ENCODE measurements around the gene TP53TG5. TPM values are rescaled to one million over a fixed set of nuclear protein-coding genes. Genes with fewer than 3 reads are reported as not detected.

Gene TP53TG5
- under 1 TPM in 1 of 2 experiments, not detected in 1; 0.08 TPM for total RNA-seq

GRCh38 chr20:45378191-45378590 lies at the start of gene TP53TG5:
TSS of gene TP53TG5 (minus strand) at chr20:45378325. CDS start at chr20:45378236, 89 bp downstream.

DNA sequence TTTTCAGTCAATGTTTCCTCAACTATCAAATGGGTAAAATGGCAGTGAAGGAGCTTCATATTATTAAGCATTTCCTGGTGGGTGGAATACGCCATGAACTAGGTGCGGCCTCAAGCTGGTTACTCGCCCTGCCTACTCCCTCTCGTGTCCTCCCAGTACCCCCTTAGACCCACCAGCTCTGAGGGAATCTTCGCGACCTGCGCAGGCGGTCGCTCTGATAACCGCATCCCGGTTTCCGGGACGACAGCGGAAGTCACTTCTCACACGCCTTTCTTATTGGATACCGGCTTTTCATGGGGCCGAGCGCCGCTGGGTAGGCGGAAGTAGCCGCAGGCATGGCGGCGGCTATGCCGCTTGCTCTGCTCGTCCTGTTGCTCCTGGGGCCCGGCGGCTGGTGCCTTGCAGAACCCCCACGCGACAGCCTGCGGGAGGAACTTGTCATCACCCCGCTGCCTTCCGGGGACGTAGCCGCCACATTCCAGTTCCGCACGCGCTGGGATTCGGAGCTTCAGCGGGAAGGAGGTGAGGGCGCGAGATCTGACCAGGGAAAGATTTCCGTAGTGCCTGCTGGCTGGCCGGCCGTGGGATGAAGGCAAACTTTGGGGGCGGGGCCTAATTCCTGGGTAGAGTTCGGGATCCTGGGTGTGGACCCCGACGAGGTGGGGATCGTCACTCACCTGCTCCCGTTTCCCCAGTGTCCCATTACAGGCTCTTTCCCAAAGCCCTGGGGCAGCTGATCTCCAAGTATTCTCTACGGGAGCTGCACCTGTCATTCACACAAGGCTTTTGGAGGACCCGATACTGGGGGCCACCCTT lies 37.9 kb upstream of the TP53TG5 start, which contains the start of gene PIGT:
PIGT (plus strand) TSS at position 320 of the 816 bp plus-strand sequence; CDS start at position 336, 16 bp downstream.

GRCh38 chr20:45407783-45408645 lies 29.9 kb upstream of the TP53TG5 start, which contains the start of gene DBNDD2:
TSS of gene DBNDD2 (plus strand) at chr20:45408289. CDS start at chr20:45408468, 179 bp downstream.

GRCh38 chr20:45362804-45363610 lies 15.1 kb downstream of the TP53TG5 start, which contains the start of gene SYS1:
TSS of gene SYS1 (plus strand) at chr20:45363156. CDS start at chr20:45363532, 376 bp downstream.

GRCh38 chr20:45347936-45348778 lies 30.0 kb downstream of the TP53TG5 start, which contains the start of gene SDC4:
TSS of gene SDC4 (minus strand) at chr20:45348424. CDS start at chr20:45348384, 40 bp downstream.

Small RNA genes lying within 50 kb of the gene (microRNA-seq; reads per million reads assigned to microRNA genes)
- gene MIR6812 (ENCODE audit: borderline microRNAs expressed, borderline replicate concordance) = not detected

Other genes with a start within 250 kb of the TP53TG5 start
- gene PI3, start 203.4 kb downstream of the TP53TG5 start, total RNA-seq = not detected
- not detected for gene SEMG1, start 171.3 kb downstream of the TP53TG5 start, total RNA-seq
- gene SEMG2, start 157.0 kb downstream of the TP53TG5 start, total RNA-seq = not detected
- not detected for gene SLPI, start 123.8 kb downstream of the TP53TG5 start, total RNA-seq
- not detected for gene RBPJL, start 71.5 kb downstream of the TP53TG5 start, total RNA-seq
- gene MATN4, start 70.0 kb downstream of the TP53TG5 start, total RNA-seq = not detected
- 1 to 10 TPM; 5.6 to 6.0 TPM for gene SDC4, start 29.9 kb downstream of the TP53TG5 start, total RNA-seq
- gene SYS1, start 15.2 kb downstream of the TP53TG5 start, total RNA-seq = 10 to 100 TPM; 24.8 to 25.4 TPM
- gene DBNDD2, start 30.0 kb upstream of the TP53TG5 start, total RNA-seq = 10 to 100 TPM; 14.6 to 15.3 TPM
- 10 to 100 TPM; 46.3 to 50.7 TPM for gene PIGT, start 37.8 kb upstream of the TP53TG5 start, total RNA-seq
- gene WFDC2, start 91.4 kb upstream of the TP53TG5 start, total RNA-seq = not detected
- gene SPINT3, start 137.3 kb upstream of the TP53TG5 start, total RNA-seq = not detected
- not detected for gene WFDC6, start 161.2 kb upstream of the TP53TG5 start, total RNA-seq
- gene EPPIN, start 169.1 kb upstream of the TP53TG5 start, total RNA-seq = not detected
- gene WFDC8, start 201.0 kb upstream of the TP53TG5 start, total RNA-seq = not detected

All from activated naive CD4-positive, alpha-beta T cell treated with anti-CD3 and anti-CD28 coated beads, Interleukin-2, amount 10 ng/mL, durations not matched to agents 5 hours and 36 hours (primary cell).